IPS-18c (cell line): ENCODE data around the gene COL9A2.

ENCODE experiments used
- H3K4me3 ChIP-seq: 2 replicates; pipeline ENCODE4 v1.7.0; 2013; ENCODE audit warnings: low read depth, mild to moderate bottlenecking, low read length, moderate library complexity; ENCODE audit not compliant: insufficient read depth
- H3K9me3 ChIP-seq: one replicate; pipeline ENCODE4 v1.6.1; 2013; ENCODE audit warnings: mild to moderate bottlenecking, low read length, moderate library complexity; ENCODE audit not compliant: control insufficient read depth, insufficient read depth

COL9A2 gene

GRCh38 chr1:40274331-40274730 is 42.8 kb downstream of the COL9A2 start:
- Histone ChIP-seq H3K9me3 (no peaks in the 10 kb centered on the region), H3K4me3 (no peak overlapping the region)

GRCh38 chr1:40273547-40274166 is 43.4 kb downstream of the COL9A2 start:
- H3K9me3 ChIP-seq, result no peaks in the 10 kb centered on the region
- no peak overlapping the region for H3K4me3 ChIP-seq

- H3K9me3 ChIP-seq, result no peaks in the 10 kb centered on the region
- no peak overlapping the region for H3K4me3 ChIP-seq
These were observed 44.4 kb downstream of the COL9A2 start for GRCh38 chr1:40272653-40273213.

GRCh38 chr1:40270152-40270834 is 46.8 kb downstream of the COL9A2 start:
- Histone ChIP-seq H3K9me3 (no peaks in the 10 kb centered on the region), H3K4me3 (no peak overlapping the region)

- Histone ChIP-seq H3K9me3 (no peaks in the 10 kb centered on the region), H3K4me3 (no peak overlapping the region)
These were observed 48.9 kb downstream of the COL9A2 start for GRCh38 chr1:40268211-40268610.

- no peak overlapping the region for H3K4me3 ChIP-seq
- no peaks in the 10 kb centered on the region for H3K9me3 ChIP-seq
These were observed 49.3 kb downstream of the COL9A2 start for GRCh38 chr1:40267767-40268187.

GRCh38 chr1:40266786-40267535 is 50.1 kb downstream of the COL9A2 start:
- H3K9me3 ChIP-seq, result no peaks in the 10 kb centered on the region
- no peak overlapping the region for H3K4me3 ChIP-seq

GRCh38 chr1:40265919-40266318 is 51.2 kb downstream of the COL9A2 start:
- Histone ChIP-seq H3K4me3 (no peak overlapping the region), H3K9me3 (no peaks in the 10 kb centered on the region)

- Histone ChIP-seq H3K9me3 (no peaks in the 10 kb centered on the region), H3K4me3 (no peak overlapping the region)
These were observed 51.8 kb downstream of the COL9A2 start for GRCh38 chr1:40265298-40265697.

- H3K4me3 ChIP-seq, result no peak overlapping the region
These were observed 52.7 kb downstream of the COL9A2 start for GRCh38 chr1:40264354-40264781.

GRCh38 chr1:40258445-40258769 is 58.7 kb downstream of the COL9A2 start:
- Histone ChIP-seq H3K4me3 (peak overlapping the region; percentile 94), H3K9me3 (no peaks in the 10 kb centered on the region)

More at GRCh38 chr1:40264354-40264781, 52.7 kb downstream of the COL9A2 start:
- H3K9me3 ChIP-seq, result no peaks in the 10 kb centered on the region

- Histone ChIP-seq H3K4me3 (peak within 1 kb of the TSS; percentile 94), H3K9me3 (no peaks in the 10 kb centered on the region)
These were observed 59.2 kb downstream of the COL9A2 start, which contains the start of gene ZMPSTE24 for GRCh38 chr1:40257688-40258444. ZMPSTE24 (plus strand) TSS chr1:40258236; CDS start chr1:40258272, 36 bp downstream.

GRCh38 chr1:40257313-40257687 is 59.8 kb downstream of the COL9A2 start:
- Histone ChIP-seq H3K9me3 (no peaks in the 10 kb centered on the region), H3K4me3 (peak overlapping the region; percentile 72)

GRCh38 chr1:40256401-40257084 is 60.5 kb downstream of the COL9A2 start:
- Histone ChIP-seq H3K4me3 (peak overlapping the region; percentile 72; the same call in 1 of the 2 replicates), H3K9me3 (no peaks in the 10 kb centered on the region)

- H3K4me3 ChIP-seq, result no peak overlapping the region
- no peaks in the 10 kb centered on the region for H3K9me3 ChIP-seq
These were observed 61.9 kb downstream of the COL9A2 start for GRCh38 chr1:40255231-40255630.

GRCh38 chr1:40252601-40253000 is 64.5 kb downstream of the COL9A2 start:
- H3K4me3 ChIP-seq, result no peak overlapping the region
- no peaks in the 10 kb centered on the region for H3K9me3 ChIP-seq

GRCh38 chr1:40251456-40251855 is 65.6 kb downstream of the COL9A2 start:
- Histone ChIP-seq H3K4me3 (no peak overlapping the region), H3K9me3 (no peaks in the 10 kb centered on the region)
